GM18499 (cell line): Measurements from ENCODE around the gene ZNF213.
A peak's percentile ranks its signal among the peaks of the same experiment; 100 is the strongest.

ENCODE experiments used
- ATAC-seq: cut with Tn5 transposase; IDR thresholded peaks from one replicate; pipeline ENCODE4 v1.9.1; 2021; ENCODE audit warnings: moderate number of reproducible peaks; ENCODE audit not compliant: insufficient read depth, unreplicated experiment

ZNF213 gene, protein sequence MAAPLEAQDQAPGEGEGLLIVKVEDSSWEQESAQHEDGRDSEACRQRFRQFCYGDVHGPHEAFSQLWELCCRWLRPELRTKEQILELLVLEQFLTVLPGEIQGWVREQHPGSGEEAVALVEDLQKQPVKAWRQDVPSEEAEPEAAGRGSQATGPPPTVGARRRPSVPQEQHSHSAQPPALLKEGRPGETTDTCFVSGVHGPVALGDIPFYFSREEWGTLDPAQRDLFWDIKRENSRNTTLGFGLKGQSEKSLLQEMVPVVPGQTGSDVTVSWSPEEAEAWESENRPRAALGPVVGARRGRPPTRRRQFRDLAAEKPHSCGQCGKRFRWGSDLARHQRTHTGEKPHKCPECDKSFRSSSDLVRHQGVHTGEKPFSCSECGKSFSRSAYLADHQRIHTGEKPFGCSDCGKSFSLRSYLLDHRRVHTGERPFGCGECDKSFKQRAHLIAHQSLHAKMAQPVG

DNA sequence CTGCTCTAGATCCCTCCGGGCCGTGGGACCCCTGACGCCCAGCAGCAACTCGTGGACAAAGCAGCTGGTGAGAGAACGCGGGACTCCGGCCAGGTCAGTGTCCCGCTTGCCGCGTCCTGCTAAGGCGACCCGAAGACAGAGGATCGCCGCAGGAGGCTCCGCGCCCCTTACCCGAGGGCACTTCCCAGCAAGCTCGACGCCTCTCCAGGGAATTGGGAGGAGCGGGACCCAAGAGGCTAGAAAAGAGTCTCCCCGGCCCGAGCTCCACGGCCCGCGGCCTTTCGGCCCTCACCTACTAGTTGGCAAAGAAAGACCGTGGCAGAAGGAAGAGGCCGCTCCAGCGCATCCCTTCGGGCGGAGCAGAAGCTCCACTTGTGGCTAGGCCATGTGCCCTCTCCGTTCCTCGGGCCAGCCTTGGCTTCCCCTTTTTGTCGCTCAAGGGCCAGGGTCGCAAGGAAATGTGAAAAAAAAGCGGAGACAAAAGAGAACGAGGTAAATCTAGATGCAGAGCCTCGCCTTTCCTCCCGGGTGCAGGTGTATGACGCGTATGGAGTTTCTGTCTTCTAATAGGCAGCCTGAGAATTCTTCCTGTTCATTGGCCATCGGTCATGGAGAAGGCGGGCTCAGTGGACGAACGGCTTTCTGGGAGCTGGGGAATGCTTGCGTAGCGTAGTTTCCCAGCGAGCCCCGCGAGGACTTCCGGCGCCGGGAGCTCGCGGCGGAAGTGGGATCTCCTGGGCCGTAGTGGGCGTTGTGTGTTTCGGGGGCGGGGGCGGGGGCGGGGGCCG, at the start of gene ZNF213:
Gene ZNF213, plus strand, starts transcription at position 692 of the 788 bp plus-strand sequence. CDS start 2,252 bp downstream, outside the sequence.
- peak; percentile 85 for ATAC-seq

DNA sequence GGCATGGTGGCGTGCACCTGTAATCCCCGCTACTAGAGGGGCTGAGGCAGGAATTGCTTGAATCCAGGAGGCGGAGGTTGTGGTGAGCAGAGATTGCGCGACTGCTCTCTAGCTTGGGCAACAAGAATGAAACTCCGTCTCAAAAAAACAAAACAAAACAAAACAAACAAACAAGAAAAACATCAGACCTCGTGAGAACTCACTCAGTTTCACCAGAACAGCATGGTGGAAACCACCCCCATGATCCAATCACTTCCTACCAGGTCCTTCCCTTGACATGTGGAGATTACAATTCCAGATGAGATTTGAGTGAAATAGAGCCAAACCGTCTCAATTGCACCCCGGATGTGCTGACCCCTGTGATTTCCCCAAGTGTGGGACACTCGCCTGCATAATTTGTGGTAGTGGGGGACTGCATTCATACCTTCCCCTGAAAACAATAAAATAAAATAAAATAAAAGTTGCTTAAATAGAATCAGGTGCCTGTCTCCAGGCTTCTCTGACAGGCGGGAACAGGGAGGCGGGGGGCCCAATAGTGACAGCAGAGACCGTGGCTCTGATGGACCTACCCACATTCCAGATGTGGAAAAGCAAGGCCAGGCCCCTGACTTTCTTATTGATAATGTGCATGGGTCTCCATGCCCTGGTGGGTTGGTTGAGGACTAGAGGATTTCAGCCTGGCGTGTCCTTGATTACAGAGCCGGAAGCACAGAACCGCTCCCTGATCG, 48.8 kb upstream of the ZNF213 start:
- ATAC-seq: no peak

DNA sequence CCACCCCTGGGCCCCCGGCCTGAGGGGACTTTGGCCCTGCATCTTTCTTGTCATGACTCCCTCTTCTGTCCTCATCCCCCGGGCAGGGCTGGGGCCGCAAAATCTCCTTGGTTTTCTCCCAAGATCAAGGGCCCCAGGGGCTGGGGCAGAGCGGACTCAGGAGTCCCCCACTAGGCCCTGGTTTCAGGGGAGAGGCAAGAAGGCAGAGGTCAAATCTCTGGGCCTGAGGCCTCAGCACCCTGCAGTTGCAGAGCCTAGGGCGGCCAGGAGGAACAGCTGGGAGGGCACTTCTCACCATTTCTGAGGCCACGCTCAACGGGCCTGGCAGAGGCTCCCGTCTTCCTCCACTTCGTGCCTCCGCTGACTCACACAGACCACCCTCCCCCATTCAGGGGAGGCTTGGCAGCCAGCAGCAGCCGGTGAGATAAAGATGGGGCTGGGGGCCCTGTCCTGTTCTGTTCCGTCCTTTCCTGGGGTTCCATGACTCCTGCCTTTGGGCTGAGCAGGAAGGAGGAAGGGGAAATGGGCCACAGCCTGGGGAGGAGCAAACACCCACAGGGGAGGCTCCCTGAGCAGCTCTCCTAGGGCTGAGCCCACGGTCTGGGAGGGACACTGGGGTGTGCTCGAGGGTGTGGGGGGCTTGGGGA, 48.1 kb upstream of the ZNF213 start:
- ATAC-seq: no peak

DNA sequence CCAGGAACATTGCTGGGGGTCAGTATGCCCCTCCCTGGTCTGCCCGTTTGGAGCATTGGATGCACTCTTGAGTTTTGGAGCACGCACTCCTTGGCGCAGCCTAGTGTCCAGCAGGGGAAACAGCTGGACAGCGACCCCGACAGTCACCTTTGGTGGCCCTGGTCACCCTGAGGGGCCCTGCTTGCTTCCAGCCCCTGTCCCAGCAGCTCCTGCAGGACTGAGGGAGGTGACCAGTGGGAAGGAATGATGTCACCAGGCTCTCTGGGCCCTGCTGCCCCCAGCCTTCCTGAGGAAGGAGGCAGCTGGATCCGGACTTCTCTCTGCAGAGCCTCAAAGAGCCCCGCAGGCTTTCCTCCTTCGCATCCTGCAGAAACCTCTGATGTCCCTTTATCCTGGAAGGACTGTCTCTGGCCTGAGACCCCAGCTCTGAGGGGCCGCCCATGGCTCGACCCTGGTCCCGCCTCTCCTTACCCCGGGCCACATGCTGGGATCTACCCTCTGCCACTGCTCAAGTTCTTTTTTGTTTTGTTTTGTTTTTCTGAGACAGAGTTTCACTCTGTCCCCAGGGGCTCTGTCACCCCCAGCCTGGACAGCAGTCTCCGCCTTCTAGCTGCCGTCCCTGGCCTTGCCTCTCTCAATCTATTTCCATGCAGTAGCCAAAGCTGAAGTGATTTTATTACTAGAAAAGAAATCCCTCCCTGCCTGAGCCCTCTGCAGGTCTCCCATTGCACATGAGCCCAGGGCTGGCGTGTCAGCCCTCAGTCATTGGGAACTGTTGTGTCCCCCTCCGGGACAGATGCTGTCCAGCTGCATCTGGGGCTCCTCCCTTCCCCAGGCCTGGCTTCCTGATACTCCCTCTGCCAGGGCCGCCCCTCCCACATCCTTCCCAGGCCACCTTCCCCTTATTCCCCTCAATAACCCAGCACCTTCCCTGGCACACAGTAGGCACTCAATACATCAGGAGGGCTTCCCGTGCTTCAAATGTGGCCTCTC, 47.3 kb upstream of the ZNF213 start:
- ATAC-seq: no peak

DNA sequence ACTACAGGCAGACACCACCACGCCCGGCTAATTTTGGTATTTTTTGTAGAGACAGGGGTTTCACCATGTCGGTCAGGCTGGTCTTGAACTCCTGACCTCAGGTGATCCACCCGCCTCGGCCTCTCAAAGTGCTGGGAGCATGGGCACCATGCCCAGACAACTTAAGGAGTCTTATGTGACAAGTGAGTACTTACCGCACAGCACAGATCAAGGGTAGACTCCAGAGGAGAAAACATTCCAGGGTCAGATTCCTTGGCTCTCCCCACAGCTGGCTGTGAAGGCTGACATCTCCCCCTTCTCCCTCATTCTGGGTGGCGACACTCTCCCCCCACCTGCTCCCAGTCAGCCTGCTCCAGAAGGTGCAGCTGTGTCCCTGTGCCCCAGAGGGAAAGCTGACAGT, 46.4 kb upstream of the ZNF213 start:
- ATAC-seq: no peak

DNA sequence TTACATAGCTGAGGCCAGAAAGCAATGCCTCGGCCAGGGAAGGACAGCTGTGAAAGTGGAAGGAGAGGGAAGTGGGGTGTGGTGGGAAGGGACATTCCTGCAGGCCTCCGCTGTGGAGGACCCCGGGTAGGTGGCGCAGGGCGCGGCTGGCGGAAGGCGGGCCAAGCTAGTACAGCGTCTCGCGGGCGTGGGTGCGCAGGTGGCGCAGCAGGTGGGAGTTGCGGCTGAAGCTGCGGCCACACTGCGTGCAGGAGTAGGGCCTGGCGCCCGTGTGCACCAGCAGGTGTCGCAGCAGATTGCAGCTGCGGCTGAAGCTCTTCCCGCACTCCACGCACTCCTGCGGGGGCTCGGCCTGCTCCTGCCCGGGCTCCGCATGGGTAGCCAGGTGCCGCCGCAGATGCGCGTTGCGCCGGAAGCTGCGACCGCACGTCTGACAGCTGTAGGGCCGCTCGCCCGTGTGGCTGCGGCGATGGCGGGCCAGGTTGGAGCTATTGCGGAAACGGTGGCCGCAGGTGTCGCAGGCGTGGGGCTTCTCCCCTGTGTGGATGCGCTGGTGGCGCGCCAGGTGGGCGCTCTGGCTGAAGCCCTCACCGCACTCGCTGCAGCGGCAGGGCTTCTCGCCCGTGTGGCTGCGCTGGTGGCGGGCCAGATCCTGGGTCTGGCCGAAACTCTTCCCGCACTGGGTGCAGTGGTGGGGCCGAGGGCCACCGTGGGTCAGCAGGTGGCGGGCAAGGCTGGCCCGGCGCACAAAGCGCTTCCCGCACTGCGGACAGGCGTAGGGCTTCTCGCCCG, 45.7 kb upstream of the ZNF213 start:
- no peak for ATAC-seq

DNA sequence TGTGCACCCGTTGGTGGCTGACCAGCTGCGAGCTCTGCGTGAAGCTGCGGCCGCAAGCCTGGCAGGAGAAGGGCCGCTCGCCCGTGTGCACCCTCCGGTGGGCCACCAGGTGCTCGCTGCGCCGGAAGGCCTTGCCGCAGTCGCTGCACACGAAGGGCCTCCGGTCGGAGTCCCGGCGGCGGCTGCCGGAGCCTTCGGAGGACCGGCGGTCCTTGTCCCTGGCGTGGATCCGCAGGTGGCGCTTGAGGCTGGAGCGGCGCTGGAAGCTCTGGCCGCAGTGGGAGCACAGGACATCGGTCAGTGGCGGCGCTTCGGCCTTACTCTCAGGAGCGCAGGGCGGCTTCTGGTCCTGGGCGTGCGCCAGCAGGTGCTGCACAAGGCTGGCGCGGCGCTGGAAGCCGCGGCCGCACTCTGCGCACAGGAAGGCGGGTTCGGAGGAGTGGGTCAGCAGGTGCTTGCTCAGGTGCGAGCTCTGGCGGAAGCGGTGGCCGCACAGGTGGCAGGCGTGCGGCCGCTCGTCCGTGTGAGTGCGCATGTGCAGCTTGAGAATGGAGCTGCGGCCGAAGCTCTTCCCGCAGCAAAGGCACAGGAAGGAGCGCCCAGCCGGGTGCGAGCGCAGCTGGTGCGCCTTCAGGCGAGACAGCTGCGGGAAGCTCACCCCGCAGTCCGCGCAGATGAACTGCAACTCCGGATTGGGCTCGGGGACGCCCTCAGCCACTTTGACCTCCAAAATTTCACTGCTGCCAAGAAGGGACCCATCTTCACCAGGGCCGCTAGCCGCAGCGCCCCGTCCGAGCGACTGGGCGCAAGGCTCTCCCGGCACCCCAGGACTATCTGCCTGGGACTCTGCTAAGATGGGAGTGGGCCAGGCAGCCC, 44.9 kb upstream of the ZNF213 start:
- ATAC-seq: no peak

DNA sequence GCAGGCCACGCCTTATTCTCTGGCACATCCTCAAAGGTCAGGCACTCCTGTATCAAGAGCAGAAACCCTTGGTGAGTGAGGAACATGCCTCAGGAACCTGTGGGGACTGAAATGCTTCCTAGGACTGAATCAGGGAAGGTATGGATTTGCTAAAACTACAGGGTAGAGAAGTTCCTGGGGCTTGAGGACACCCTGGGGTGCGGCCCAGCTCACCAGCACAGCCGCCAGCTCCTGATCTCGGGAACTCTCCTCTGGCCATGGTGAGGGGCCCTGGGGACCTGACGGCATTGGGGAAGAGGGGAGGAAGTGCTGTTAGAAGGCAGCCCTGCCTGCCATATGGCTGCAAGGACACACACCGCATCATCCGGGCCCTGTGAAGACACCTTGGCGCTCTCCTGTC, 43.3 kb upstream of the ZNF213 start:
- ATAC-seq: no peak

DNA sequence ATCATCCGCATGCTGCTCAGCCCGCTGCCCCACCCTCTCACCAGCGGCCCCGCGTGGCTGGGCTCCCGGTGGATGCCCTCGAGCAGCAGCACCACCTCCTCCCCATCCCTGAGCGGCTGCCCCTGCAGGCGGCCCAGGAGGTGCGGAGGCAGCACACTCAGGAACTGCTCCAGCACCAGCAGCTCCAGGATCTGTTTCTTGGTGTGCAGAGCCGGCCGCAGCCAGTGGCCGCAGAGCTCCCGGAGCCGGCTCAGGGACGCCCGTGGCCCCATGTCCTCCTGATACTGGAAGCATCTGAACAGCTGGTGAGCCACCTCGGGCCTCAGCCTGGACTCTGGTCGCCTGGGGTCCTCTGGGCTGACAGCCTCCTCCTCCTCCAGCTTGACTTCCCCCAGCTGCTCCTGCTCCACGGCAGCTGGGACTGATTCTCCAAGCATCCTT, 42.3 kb upstream of the ZNF213 start:
- no peak for ATAC-seq

DNA sequence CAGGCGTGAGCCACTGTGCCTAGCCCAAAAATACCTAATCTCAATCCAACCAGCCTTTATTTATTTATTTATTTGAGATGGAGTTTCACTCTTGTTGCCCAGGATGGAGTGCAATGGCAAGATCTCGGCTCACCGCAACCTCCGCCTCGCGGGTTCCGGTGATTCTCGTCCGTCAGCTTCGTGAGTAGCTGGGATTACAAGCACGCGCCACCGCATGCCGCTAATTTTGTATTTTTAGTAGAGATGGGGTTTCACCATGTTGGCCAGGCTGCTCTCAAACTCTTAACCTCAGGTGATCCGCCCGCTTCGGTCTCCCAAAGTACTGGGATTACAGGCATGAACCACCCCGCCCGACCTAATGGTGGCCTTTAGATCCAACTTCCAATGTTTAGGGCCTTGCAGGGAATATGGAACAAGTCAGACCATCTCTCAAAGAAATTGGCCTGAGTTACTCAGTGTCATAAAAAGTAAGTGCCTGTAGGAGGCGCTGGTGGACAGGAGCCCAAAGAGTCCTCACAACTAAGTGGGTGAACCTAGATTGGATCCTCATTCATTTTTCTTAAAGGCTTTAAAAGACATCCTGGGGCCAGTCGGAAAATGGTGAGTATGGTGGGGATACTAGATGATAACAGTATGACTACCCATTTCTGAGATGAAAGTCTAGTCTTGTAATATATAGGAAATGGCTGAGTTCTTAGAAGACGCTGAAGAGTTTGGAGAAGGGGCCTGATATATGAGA, 40.4 kb upstream of the ZNF213 start:
- ATAC-seq: no peak

DNA sequence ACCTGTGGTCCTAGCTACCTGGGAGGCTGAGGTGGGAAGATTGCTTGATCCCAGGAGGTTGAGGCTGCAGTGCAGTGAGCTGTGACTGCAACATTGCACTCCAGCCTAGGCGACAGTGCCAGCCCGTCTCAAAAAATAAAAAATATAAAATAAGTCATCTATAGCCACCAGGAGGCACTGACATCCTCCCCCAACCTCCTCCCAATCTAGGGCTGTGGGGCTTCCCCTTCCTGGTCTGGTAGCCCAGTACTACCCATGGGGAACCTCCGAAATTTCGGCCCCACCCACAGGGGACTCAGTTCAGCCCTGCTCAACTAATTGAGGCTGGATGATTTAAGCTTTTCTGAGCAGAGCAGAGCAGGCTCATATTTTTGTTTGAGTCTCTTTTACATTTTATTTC, 39.0 kb upstream of the ZNF213 start:
- no peak for ATAC-seq

DNA sequence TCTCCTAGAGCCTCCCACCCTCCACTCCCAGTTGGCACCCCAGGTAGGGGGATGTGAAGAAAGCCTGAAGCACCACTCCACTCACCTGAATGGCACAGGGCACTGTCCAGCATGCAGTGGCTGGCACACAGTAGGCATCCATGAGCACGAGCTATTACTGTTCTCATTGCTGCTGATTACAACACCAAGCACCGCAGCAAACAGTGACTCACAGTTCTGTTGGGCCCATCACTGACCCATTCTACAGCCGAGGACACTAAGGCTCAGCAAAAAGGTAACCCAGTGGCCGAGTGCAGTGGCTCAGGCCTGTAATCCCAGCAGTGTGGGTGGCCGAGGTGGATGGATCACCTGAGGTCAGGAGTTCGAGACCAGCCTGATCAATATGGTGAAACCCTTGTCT, 38.5 kb upstream of the ZNF213 start:
- no peak for ATAC-seq

DNA sequence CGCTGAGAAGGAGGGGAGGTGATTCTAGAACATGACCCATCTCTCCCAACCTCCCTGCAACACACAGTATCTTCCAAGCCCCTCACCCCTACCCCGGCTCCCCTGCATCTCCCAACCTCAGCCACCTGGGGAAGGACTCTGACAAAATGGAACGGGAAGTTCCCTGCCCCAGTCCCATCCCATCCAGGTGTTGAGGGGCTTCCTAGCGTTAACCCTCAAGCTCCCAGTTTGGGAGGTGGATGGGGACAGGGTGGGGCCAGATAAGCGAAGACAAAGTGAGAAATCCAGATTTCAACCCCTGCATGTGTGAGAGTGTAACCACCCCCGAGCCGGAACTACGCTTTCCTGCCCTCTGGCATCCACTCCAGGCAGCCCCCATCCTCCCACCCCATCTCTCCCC, 37.6 kb upstream of the ZNF213 start:
- ATAC-seq: no peak

DNA sequence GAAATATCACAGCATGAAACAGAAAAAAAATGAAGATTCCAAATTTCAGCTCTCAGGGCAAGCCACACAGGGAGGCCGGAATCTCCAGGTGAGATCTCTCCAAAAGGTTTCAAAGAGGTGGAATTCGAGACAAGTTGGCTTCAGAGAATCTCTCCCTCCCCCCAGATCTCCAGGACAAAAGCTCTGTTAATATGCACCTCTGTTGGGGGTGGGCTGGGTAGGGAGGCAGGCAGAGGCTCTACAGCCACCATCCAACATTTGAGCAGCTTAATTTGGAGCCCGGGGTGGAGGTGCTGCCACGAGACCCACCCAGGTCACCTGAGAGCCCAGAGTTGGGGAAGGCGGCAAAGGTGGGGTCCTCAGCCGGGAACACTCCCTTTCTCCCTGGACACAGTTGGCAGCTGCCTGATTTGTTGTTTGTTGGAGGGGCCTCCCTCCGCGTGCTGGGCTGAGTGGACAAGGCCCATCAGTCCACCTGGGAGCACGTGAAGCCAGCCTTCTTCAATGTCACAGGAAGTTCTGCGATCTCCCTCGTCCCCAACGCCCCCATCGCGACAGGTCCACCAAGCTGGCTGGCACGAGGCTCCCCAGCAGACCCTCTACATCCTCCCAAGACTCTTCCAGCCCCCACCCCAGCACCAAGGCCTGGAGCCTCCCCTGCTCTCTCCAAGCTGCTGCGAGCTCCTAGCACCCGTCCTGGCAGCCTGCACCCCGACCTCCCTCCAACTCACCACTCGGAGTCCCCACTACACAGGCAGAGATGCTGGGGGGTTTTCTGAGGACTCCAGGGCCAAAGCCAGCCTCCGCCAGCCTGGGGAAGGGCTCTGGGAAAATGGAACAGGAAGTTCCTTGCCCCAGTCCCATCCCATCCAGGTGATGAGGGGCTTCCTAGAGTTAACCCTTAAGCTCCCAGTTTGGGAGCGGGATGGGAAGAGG, 36.1 kb upstream of the ZNF213 start, which contains the start of gene ZSCAN10:
Gene ZSCAN10, minus strand, starts transcription at position 836 of the 936 bp plus-strand sequence. CDS start 6,357 bp downstream, outside the sequence.
- no peak for ATAC-seq

DNA sequence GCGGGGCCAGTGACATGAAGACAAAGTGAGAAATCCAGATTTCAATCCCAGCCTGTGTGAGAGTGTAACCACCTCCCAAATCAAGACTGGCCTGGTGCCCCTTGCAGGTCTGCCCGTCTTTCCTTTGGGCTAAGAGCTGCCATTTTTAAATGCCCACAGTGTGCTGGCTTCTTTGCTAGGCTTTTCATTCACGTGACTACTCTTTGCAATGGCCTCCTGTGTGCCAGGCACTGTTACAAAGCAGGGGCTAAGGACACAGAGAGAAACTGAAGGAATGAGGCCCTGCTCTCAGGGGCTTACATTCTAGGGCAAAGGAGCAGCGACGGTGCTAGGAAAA, 35.5 kb upstream of the ZNF213 start:
- no peak for ATAC-seq
